ENCODE results near the gene IRF2BP1. TPM values are rescaled to one million over a fixed set of nuclear protein-coding genes. Genes with fewer than 3 reads are reported as not detected.
"Not testable (repeated sequence)": the region's sequence is repeated elsewhere in the genome, so short reads cannot be mapped to it uniquely, and the experiment has no call there.

IRF2BP1 gene
- total RNA-seq, 1 experiment from 2014 or later = 29.7 TPM

DNA sequence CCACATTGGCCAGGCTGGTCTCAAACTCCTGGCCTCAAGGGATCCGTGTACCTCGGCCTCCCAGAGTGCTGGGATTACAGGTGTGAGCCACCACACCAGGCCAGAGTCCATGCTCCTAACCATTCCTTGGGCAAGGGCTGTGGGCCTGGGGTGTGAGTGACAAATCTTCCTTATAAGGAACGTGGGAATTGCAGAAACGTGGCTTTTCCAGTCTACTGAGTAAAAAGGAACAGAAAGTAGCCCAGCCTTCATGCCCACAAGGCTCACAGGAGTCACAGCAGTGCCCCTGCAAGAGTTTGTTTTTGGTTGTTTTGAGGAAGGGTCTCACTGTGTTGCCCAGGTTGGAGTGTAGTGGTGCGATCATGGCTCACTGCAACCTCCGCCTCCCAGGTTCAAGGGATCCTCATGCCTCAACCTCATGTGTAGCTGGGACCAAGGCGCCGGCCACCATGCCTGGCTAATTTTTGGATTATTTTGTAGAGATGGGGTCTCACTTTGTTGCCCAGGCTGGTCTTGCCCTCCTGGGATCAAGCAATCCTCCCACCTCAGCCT, 11.4 kb upstream of the IRF2BP1 start:
- POLR2A ChIA-PET (ENCODE audit: low non-redundant PET) = no interaction called here
- intact Hi-C loops (cut with micrococcal nuclease; ENCODE audit: unreplicated experiment) = no loop called here
- TF ChIP-seq, protein P1, sequence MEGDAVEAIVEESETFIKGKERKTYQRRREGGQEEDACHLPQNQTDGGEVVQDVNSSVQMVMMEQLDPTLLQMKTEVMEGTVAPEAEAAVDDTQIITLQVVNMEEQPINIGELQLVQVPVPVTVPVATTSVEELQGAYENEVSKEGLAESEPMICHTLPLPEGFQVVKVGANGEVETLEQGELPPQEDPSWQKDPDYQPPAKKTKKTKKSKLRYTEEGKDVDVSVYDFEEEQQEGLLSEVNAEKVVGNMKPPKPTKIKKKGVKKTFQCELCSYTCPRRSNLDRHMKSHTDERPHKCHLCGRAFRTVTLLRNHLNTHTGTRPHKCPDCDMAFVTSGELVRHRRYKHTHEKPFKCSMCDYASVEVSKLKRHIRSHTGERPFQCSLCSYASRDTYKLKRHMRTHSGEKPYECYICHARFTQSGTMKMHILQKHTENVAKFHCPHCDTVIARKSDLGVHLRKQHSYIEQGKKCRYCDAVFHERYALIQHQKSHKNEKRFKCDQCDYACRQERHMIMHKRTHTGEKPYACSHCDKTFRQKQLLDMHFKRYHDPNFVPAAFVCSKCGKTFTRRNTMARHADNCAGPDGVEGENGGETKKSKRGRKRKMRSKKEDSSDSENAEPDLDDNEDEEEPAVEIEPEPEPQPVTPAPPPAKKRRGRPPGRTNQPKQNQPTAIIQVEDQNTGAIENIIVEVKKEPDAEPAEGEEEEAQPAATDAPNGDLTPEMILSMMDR (conservative IDR thresholded peaks at IDR 0.05; ENCODE audit: low read depth, low read length) = no peak
- TF ChIP-seq EZH2 (IDR thresholded peaks at IDR 0.05; ENCODE audit: borderline replicate concordance, low read depth, low read length, poor library complexity, severe bottlenecking) = no peak
- no peak overlapping the region for H3K27ac ChIP-seq (ENCODE audit: low read depth, low read length, poor library complexity, severe bottlenecking)
- no peaks in the 10 kb centered on the region for H3K27me3 ChIP-seq (replicated peaks; ENCODE audit: insufficient read depth, low read depth, low read length, poor library complexity)
- no peaks in the 10 kb centered on the region for H3K9me3 ChIP-seq (ENCODE audit: low read depth, low read length, poor library complexity, severe bottlenecking)
- H3K36me3 ChIP-seq (ENCODE audit: insufficient read depth, low read length, poor library complexity, severe bottlenecking) = peaks cover 3% of the 10 kb centered on the region
- no peak for DNase-seq (ENCODE audit: low spot score)
- CTCF ChIA-PET = no interaction called here
- BruUV-seq (replicated peaks) = no TSS peak
- H3K4me3 ChIP-seq (ENCODE audit: low read depth, low read length, poor library complexity, severe bottlenecking) = no peak overlapping the region
- peaks cover 3% of the 10 kb centered on the region for H3K4me1 ChIP-seq (ENCODE audit: insufficient read depth, low read length, poor library complexity, severe bottlenecking)

DNA sequence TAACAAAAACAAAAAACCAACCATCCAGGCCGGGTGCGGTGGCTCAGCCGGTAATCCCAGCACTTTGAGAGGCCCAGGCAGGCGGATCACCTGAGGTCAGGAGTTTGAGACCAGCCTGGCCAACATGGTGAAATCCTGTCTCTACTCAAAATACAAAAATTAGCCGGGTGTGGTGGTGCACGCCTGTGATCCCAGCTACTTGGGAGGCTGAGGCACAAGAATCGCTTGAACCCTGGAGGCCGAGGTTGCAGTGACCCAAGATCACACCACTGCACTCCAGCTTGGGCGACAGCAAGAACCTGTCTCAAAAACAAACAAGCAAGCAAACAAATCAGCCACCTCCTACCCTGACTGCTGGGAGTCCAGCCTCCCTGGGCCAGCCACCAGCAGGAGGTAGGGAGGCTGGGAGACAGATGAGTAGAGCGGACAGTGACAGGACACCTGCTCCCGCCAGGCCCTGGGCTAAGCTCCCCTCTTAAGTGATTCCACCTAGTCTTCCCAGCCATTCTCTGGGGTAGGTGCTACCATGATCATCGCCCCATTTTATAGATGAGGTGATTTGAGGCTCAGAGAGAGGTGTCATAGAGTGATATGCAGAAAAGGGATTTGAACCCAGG, 10.2 kb upstream of the IRF2BP1 start:
- H3K4me3 ChIP-seq (ENCODE audit: low read depth, low read length, poor library complexity, severe bottlenecking); intact Hi-C loops (cut with micrococcal nuclease; ENCODE audit: unreplicated experiment); DNase-seq (ENCODE audit: low spot score); H3K27me3 ChIP-seq (replicated peaks; ENCODE audit: insufficient read depth, low read depth, low read length, poor library complexity); BruUV-seq (replicated peaks); H3K36me3 ChIP-seq (ENCODE audit: insufficient read depth, low read length, poor library complexity, severe bottlenecking); H3K4me1 ChIP-seq (ENCODE audit: insufficient read depth, low read length, poor library complexity, severe bottlenecking); H3K9me3 ChIP-seq (ENCODE audit: low read depth, low read length, poor library complexity, severe bottlenecking); H3K27ac ChIP-seq (ENCODE audit: low read depth, low read length, poor library complexity, severe bottlenecking); POLR2A ChIA-PET (ENCODE audit: low non-redundant PET); CTCF ChIA-PET: not testable (repeated sequence)

DNA sequence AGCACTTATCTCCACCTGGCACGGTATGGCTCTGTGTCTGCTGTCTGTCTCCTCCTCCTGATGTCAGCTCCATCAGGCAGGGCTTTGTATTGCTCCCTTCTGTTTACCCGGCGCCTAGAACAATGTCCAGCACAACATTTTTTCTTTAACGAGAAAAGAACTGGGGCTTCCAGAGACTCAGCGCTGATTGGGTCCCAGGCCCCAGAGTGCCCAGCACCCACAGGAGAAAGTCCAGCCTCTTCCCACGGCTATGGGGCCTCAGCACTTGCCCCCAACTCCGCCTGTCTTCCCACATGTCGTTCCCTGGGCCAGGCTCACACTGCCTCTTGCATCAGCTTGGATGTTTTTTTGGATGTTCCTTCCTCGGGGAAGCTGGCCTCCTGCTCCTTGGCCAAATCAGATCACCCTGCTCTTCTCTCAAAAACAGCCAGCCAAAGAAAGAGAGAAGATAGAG, 9.6 kb upstream of the IRF2BP1 start:
- H3K27me3 ChIP-seq (replicated peaks; ENCODE audit: insufficient read depth, low read depth, low read length, poor library complexity) = no peaks in the 10 kb centered on the region
- no peaks in the 10 kb centered on the region for H3K4me1 ChIP-seq (ENCODE audit: insufficient read depth, low read length, poor library complexity, severe bottlenecking)
- CTCF ChIA-PET = no interaction called here
- no peak for TF ChIP-seq EZH2 (IDR thresholded peaks at IDR 0.05; ENCODE audit: borderline replicate concordance, low read depth, low read length, poor library complexity, severe bottlenecking)
- TF ChIP-seq, protein P1 (conservative IDR thresholded peaks at IDR 0.05; ENCODE audit: low read depth, low read length) = no peak
- H3K4me3 ChIP-seq (ENCODE audit: low read depth, low read length, poor library complexity, severe bottlenecking) = no peak overlapping the region
- H3K9me3 ChIP-seq (ENCODE audit: low read depth, low read length, poor library complexity, severe bottlenecking) = no peaks in the 10 kb centered on the region
- peaks cover 3% of the 10 kb centered on the region for H3K36me3 ChIP-seq (ENCODE audit: insufficient read depth, low read length, poor library complexity, severe bottlenecking)
- POLR2A ChIA-PET (ENCODE audit: low non-redundant PET) = no interaction called here
- no TSS peak for BruUV-seq (replicated peaks)
- intact Hi-C loops (cut with micrococcal nuclease; ENCODE audit: unreplicated experiment) = no loop called here
- DNase-seq (ENCODE audit: low spot score) = no peak
- no peak overlapping the region for H3K27ac ChIP-seq (ENCODE audit: low read depth, low read length, poor library complexity, severe bottlenecking)

DNA sequence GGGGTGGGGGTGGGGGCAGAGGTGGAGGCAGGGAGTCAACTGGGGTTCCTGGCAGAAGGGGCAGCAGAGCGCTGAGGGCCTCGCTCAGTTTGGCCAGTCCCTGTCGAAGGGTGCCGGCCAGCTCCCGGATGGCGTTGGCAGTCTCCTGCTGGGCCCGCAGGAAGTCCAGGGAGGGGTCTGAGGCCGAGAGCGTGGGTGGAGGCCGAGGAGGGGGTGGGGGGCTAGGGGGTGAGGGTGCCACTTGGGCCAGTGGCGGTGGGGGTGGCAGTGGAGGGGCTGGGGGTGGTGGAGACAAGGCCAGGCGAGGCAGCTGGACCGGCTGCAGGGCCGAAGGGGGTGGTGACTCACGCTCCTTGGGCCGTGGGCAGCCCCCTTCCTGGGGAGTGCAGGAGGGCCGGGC, 4.9 kb upstream of the IRF2BP1 start:
- no peaks in the 10 kb centered on the region for H3K9me3 ChIP-seq (ENCODE audit: low read depth, low read length, poor library complexity, severe bottlenecking)
- no peak for DNase-seq (ENCODE audit: low spot score)
- no peak overlapping the region for H3K4me3 ChIP-seq (ENCODE audit: low read depth, low read length, poor library complexity, severe bottlenecking)
- no peaks in the 10 kb centered on the region for H3K27me3 ChIP-seq (replicated peaks; ENCODE audit: insufficient read depth, low read depth, low read length, poor library complexity)
- ChIA-PET CTCF (no interaction called here), POLR2A (ENCODE audit: low non-redundant PET) (no interaction called here)
- no peaks in the 10 kb centered on the region for H3K36me3 ChIP-seq (ENCODE audit: insufficient read depth, low read length, poor library complexity, severe bottlenecking)
- no peak overlapping the region for H3K27ac ChIP-seq (ENCODE audit: low read depth, low read length, poor library complexity, severe bottlenecking)
- BruUV-seq (replicated peaks) = no TSS peak
- no peak for TF ChIP-seq EZH2 (IDR thresholded peaks at IDR 0.05; ENCODE audit: borderline replicate concordance, low read depth, low read length, poor library complexity, severe bottlenecking)
- TF ChIP-seq, protein P1 (conservative IDR thresholded peaks at IDR 0.05; ENCODE audit: low read depth, low read length) = no peak
- H3K4me1 ChIP-seq (ENCODE audit: insufficient read depth, low read length, poor library complexity, severe bottlenecking) = peaks cover 2% of the 10 kb centered on the region
- intact Hi-C loops (cut with micrococcal nuclease; ENCODE audit: unreplicated experiment) = no loop called here
